HG03039 (cell line): ENCODE measurements around the gene ETHE1.

ENCODE experiments used
- ATAC-seq: cut with Tn5 transposase; IDR thresholded peaks from one replicate; pipeline ENCODE4 v1.9.1; 2021; ENCODE audit warnings: mild to moderate bottlenecking, moderate library complexity; ENCODE audit not compliant: unreplicated experiment

Gene ETHE1, protein sequence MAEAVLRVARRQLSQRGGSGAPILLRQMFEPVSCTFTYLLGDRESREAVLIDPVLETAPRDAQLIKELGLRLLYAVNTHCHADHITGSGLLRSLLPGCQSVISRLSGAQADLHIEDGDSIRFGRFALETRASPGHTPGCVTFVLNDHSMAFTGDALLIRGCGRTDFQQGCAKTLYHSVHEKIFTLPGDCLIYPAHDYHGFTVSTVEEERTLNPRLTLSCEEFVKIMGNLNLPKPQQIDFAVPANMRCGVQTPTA

DNA sequence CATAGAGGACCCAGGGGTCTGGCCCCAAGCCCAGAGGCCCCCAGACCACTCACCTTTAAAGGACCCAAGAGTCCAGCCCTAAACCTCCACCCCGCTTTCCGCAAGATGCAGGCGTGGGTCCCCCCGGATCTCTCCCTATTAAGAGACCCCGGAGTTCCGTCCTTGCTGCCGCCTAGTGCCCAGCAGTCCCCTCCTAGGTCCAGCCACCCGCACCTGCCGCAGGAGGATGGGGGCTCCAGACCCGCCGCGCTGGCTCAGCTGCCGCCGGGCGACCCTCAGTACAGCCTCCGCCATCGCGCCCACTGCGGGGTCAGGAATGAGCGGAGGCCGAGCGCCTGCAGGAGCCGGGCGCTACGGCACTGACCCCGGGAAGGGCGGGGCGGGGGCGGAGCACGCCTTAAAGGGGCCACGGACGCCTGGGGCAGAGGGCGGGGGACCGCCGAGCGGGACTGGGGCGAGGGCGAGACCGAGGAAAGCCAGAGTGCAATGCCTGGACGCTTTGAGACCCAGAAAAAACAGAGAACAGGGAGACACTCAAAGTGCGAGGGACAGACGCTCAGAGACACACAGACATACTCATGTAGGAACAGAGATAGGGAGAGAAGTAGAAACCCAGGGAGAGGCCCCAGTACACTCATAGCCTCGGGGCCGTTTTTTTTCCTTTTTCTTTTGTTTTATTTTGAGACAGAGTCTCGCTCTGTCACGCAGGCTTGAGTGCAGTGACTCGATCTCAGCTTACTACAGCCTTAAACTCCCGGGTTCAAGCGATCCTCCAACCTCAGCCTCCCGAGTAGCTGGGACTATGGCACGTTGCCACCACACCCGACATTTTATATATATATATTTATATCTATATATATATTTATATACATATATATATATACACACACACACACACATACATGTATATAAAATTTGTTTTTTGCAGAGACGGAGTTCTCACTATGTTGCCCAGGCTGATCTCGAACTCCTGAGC, at the start of gene ETHE1:
ETHE1 (minus strand) TSS at position 318 of the 976 bp plus-strand sequence; CDS start at position 294, 24 bp downstream.
- ATAC-seq, result no peak

DNA sequence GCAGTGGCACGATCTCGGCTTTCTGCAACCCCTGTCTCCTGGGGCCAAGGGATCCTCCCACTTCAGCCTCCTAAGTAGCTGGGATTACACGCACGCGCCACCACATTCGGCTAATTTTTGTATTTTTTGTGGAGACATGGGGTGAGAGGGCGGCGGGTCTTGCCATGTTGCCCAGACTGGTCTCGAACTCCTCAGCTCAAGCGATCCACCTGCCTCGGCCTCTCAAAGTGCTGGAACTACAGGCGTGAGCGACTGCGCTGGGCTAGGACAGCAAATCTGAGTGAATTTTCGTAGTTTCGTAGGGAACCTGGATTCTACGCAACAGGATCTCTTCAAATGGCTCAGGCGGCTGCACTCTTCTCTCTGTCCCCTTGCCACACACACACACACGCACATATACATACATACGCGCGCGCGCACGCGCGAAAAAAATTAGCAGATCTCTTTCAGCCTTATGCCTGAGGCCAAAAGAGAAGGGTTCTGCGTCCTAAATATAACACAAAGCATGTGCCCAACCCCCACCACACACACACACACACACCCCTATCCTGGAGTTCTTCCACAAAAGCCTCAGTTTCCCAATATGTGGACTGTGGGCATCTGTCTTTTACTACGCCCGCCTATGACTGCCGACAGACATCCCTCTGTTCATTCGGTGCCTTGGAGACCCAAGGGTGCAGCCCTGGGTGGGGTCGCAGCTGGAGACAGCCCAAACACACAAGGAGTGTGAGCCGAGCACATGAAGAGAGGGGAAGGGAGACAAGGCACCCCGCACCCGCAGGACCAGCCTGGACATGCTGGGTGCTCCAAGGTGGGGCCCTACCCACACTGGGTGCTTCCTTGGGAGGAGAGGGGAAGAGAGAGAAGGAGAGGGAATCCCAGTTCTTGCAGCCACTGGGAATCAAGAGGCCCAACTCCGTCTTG, 49.2 kb upstream of the ETHE1 start:
- no peak for ATAC-seq

DNA sequence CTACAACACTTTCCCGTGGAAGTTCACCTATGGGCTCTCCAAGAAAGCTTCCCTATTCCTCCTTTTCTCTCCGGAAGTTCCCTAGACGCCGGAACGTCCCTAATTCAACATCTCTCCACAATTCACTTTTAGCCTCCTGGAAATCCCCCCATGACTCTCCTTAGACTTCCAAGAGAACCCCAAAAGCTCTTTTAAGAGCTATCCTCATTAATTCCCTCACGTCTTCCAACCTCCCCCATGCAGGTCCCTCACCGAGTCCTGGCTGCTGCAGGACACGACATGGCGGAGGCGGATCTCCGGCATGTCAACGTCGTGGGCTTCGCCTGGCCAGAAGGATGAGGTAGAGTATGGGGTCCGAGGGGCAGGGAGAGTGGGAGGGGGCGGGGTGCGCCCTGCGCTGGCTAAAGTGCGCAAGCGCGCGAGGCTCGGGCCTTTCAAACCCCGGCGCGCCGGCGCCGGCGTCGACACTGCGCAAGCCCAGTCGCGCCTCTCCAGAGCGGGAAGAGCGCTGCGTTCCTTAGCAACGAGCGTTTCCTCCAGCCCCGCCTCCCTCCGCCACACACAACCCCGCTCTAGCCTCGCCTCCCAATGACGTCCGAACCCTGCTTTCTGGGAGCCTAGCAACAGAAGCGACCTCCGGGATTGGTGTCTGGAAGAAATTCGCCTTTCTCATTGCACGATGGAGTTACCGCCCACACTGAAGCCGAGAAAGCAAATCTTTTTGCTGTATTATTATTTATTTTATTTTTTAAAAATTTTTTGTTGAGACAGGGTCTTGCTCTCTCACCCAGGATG, 48.4 kb upstream of the ETHE1 start, which contains the start of the genes PINLYP and XRCC1:
PINLYP (plus strand) TSS at position 646 of the 795 bp plus-strand sequence. CDS start 1,391 bp downstream, outside the sequence.
XRCC1 (minus strand) TSS at position 372 of the 795 bp plus-strand sequence; CDS start at position 303, 69 bp downstream.
- ATAC-seq, result peak; percentile 91

DNA sequence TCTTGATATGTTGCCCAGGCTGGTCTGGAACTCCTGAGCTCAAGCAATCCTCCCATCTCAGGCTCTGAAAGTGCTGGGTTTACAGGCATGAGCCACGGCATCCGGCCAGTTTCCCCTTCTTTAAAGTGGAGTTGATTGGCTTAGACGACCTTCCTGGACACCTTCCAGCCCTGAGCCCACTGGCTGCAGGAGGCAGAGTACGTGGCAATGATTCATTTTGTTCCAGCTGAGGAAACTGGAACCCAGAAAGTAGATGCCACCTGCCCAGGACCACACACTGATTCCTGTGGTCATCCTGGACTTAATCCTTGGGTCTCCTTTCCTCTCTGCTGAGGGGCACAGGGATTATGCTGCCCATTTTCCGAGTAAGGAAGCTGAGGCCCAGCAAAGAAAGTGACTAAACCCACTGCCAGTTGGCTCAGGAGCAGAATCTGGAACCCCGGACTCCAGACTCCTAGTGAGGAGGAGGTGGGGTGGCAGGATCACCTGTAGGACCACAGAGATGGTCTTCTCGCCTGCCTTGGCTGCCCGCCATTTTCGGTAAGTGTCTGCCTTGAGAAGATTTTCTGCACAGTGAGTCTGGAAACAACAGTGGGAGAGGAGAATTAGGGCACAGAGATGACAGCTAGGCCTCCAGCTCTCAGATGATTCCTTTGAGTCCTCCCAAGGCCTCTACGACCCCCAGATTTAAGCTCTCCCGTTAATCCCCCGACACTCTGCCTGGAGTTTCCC, 47.6 kb upstream of the ETHE1 start:
- no peak for ATAC-seq

DNA sequence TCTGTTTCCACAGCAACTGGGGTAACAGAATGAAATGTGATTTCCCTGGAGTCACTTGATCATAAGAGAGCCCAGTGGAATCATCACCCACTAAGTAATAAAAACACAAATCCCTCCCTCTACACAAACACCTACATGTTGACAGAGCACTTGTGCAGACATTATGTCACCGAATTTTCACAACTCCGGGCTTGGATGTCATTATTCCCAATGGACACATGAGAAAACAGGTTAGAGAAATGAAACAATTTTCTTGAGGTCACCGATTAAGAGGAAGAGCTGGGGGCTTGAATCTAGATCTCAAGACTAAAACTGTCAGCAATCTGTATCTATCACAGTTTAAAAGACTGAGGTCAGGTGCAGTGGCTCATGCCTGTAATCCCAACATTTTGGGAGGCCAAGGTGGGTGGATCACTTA, 45.2 kb upstream of the ETHE1 start:
- ATAC-seq, result no peak

DNA sequence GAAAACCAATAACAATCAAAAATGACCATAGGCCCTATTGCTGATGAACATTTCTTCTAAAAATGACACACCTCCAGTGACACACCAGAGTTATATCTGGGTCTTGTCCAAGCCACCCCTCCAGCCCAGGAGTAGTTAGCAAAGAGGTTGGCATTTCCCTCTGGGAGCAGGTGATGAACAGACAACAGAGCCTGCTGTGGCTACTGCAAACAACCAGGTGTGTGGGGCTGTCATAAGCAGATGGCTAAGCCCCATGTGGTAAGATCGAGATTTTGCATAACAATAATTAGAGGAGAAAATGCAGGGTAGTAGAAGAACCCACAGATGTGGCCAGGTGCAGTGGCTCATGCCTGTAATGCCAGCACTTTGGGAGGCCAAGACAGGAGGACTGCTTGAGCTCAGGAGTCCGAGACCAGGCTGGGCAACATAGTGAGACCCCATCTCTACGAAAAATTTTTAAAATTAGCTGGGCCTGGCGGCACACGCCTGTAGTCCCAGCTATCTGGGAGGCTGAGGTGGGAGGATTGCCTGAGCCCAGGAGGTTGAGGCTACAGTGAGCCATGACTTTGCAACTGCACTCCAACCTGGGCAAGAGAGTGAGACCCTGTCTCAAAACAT, 43.3 kb upstream of the ETHE1 start:
- ATAC-seq, result no peak

DNA sequence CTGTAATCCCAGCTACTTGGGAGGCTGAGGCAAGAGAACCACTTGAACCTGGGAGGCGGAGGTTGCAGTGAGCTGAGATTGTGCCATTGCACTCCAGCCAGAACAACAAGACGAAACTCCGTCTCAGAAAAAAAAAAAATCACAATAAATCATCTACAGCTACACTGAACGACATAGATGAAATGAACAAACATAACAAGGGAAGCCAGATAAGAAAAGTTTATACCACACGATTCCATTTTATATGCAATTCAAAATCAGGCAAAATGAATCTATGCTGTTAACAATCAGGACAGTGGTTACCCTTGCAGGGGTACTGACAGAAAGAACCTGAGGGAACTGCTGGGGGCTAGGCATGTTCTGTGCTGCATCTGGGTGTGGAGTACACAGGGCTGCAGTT, 42.7 kb upstream of the ETHE1 start:
- no peak for ATAC-seq

DNA sequence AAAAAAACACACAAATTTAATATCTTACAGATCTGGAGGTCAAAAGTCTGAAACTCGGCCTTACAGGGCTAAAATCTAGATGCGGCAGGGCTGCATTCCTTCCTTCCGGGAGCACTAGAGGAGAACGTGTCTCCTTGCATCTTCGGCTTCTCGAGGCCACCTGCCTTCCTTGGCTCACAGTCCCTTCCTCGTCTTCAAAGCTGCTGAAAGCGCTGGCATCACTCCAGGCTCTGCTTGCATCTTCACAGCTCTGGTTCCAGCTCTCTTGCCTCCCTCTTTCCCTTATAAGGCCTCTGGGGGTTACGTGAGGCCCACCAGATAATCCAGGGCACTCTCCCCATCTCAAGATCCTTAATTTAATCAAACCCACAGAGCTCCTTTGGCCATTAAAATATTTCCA, 37.8 kb upstream of the ETHE1 start:
- no peak for ATAC-seq

DNA sequence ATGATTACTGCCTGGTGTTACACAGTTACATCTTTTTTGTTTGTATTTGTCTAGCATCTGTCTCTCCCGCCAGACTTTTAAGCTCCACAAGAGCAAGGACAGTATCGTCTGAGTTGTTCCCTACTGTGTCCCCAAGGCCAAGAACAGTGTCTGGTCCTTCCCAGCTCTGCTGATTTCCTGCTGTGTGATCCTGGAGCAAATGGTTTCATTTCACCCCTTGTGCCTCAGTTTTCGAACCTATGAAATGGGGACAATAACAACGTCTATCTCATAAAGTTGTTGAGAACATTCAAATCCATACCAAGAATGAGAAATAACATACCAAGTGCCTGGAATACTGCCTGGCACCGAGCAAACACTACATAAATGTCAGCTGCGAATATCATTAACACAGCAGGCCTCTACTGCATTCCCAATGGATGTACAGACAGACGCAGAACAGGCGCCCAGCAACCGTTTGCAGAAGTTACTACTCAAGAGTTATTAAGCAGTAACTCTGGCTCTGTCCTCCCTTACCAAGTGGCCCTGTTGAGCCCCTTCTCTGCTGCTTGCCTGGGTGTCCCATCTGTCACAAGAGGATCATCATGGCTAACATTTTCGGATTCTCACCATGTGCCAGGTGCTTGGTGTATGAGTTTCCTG, 36.9 kb upstream of the ETHE1 start:
- ATAC-seq, result no peak

DNA sequence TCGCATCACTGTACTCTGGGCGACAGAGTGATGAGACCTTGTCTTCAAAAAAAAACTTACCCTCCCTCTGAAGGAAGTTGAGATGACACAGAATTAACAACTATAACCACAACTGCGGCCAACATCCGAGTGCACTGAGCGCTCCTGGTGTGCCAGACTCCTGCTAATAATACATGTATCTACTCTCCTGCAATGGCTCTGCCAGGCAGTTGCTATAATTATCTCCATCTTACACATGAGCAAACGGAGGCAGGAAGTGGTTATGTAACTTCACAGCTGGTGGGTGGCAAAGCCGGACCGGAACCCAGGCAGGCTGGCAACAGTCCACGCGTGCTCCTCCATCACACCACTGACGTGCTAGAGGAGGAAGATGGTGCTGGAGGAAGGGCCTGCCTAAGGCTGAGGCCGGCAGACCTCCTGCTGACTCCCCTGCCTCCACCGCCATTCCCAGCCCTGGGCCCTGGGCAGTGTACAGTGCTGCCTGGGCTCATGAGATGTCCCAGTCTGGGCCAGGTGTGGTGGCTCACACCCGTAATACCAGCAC, 35.8 kb upstream of the ETHE1 start:
- ATAC-seq, result no peak

DNA sequence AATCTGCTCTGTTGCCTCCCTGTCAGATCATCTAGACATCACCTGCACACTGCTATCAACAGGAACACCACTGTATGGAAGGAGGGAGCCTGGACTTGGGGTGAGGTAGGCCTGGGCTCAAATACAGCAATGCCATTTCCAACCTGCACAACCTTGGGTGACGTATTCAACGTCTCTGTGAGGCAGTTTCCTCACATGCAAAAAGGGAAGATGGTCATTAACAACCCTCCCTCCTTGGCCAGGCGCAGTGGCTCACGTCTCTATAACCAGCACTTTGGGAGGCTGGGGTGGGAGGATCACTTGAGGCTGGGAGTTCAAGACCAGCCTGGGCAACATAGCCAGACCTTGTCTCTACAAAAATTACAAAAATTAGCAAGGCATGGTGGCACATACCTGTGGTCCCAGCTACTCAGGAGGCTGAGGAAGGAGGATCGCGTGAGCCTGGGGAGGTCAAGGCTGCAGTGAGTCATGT, 35.3 kb upstream of the ETHE1 start:
- no peak for ATAC-seq

DNA sequence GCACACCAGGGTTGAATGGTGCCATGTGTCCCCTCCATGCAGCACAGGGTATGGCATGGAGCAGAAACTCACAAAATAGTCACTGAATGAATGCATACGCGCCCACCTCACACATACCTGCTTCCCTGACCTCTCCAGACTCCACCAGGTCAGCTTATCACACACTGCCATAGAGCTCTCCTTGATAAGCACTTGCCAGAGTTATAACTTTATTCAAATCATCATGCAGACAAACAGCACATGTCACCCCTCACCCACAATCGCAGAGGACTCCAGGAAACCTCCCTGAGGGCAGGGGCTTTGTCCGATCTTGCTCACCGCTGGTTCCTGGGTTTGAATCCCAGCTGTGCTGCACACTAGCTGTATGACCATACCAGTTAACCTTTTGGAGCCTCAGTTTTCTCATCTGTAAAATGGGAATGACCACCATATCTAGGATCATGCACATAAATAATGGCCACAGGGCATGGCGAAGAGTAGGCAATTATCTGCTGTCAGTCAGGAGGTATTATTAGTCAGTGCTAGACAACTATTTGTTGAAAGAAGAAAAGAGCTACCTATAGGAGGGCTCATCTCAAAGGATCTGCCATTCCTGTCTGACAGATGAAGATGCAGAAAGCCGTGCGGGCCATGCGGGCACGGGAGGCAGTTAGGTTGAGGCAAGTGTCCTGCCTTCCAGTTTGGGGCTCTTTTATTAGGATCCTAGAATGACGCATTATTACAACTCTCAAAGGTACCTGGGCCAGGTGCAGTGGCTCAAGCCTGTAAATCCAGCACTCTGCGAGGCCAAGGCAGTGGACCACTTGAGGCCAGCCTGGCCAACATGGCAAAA, 34.4 kb upstream of the ETHE1 start:
- ATAC-seq, result no peak

DNA sequence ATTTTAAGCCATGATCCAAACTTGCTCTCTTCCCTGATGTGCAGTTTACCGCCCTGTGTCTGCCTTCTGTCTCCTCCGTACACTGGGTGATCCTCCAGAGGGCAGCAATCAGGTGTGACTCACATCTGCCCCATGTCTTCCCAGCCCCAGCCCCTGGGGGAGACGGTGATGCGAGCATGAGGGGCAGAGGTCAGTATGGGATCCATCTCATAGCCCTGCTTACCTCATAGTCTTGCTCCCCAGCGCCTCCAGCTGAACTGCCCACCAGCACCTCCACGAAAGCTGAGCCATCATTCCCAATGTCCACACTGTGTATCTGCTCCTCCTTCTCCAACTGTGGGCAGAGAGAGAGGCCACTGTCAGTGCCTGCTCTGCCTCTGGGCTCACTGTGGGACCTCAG, 33.7 kb upstream of the ETHE1 start:
- no peak for ATAC-seq

DNA sequence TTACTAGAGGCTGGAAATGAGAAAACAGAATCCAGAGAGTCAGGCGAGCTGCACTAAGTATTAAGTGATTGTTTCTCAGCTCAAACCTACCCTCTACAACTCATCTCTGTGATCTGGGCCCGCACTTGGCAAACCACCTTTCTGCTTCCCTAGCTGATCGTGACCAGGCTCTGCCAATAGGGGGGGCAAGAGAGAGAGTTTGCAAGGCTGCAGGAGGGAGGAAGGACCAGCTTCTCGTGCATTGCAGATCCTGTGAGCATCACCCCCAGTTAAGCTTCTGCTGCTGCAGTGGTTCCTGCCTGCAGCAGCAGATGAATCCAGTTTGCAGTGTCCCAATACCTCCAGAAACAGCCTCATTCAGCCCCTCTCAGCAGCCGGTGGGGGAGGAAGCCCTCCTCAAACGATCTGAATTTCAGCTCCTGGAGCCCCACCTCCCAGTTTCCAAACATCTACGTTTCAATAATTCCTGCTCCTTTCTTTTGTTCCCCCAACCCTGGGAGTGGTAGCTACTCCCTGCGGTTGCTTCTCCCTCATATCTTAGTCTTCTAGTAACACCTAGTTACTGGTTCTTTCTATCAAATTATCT, 28.3 kb upstream of the ETHE1 start:
- no peak for ATAC-seq

DNA sequence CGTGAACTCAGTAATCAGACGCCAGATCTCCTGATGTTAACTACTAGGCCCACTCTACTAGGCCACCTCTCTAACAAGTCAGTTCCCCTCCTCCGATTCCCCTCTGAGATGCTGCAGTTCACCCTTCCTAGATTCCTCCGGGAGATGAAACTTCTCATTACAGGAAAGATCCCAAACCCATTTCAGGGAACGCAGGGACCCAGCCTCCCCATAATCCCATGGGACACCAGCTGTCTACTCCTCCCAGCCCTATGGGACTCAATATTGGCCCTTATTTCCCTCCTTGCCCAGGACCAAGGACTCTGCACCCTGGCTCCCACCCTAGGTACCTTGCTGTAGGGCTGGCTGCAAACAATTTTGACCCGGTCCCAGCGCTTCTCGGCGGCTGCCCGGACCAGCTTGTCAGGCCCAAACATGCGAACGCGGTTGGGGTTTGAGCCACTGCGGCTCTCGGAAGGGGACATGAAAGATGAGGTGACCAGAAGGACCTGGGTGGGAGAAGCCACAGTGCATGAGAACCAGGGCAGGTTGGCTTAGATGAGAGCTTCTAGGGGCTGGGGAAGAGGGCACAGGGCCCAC, 27.4 kb upstream of the ETHE1 start:
- no peak for ATAC-seq

DNA sequence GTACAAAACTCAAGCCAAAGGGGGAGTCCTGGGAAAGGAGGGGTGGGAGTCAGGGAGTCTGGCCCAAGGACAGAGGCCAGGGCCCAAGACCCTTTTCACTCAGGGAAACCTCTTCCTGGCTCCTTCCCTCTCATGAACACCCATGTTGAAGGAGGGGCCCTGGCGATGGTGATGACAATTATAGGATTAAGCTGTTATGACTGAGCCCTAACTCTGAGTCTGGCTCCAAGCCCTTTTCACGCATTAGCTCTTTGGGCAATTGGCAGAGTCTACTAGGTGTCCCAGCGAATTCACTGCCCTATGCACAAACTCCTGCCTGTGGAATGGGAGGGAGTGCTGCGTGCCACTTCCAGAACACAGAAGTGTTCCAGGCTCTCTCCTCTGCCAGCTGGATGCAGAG, 26.7 kb upstream of the ETHE1 start:
- no peak for ATAC-seq
